Glutamatergic neuron (in vitro differentiated cells): Measurements from ENCODE around the gene ANO5. TPM values are rescaled to one million over a fixed set of nuclear protein-coding genes. Genes with fewer than 3 reads are reported as not detected.

Experiments
- DNase-seq: peaks from one replicate; pipeline ENCODE4 v3.0.0; 2022
- H3K27ac Mint-ChIP-seq: one replicate; pipeline ENCODE4 v1.8.0; 2020; ENCODE audit warnings: mild to moderate bottlenecking, mixed read lengths, inconsistent platforms; ENCODE audit not compliant: unreplicated experiment
- H3K27me3 Mint-ChIP-seq: one replicate; pipeline ENCODE4 v1.8.0; 2020; ENCODE audit warnings: mild to moderate bottlenecking, moderate library complexity, mixed read lengths, inconsistent platforms; ENCODE audit not compliant: unreplicated experiment
- H3K36me3 Mint-ChIP-seq: one replicate; pipeline ENCODE4 v1.8.0; 2020; ENCODE audit warnings: mild to moderate bottlenecking, mixed read lengths, inconsistent platforms; ENCODE audit not compliant: unreplicated experiment
- H3K4me1 Mint-ChIP-seq: one replicate; pipeline ENCODE4 v1.8.0; 2020; ENCODE audit warnings: mild to moderate bottlenecking, low read depth, mixed read lengths, inconsistent platforms; ENCODE audit not compliant: unreplicated experiment
- H3K4me3 Mint-ChIP-seq: one replicate; pipeline ENCODE4 v1.8.0; 2020; ENCODE audit warnings: mild to moderate bottlenecking, mixed read lengths, inconsistent platforms; ENCODE audit not compliant: unreplicated experiment
- H3K9me3 Mint-ChIP-seq: one replicate; pipeline ENCODE4 v1.8.0; 2020; ENCODE audit warnings: mild to moderate bottlenecking, moderate library complexity, mixed read lengths, inconsistent platforms; ENCODE audit not compliant: unreplicated experiment
- CTCF ChIP-seq: fragments of 200-600 bp; sonication (generic); IDR thresholded peaks from one replicate; pipeline ENCODE4 v1.5.0; 2021; ENCODE audit not compliant: partially characterized antibody, unreplicated experiment
- total RNA-seq: library from RNA; stranded (reverse); fragmentation: NEBNext Ultra II Directional; extraction: Animal tissue kit (Norgen Biotek cat#: 25700); gene quantifications from one replicate; pipeline ENCODE4 v1.2.1, GENCODE V29; 2021; ENCODE audit not compliant: unreplicated experiment

The ANO5 gene
- total RNA-seq, 1 donor from 2014 or later: 5.4 TPM

- no peak for DNase-seq
- peaks cover 3% of the 10 kb centered on the region for H3K9me3 Mint-ChIP-seq
- peaks cover 7% of the 10 kb centered on the region for H3K4me1 Mint-ChIP-seq
- H3K4me3 Mint-ChIP-seq: no peak overlapping the region
- peaks cover 6% of the 10 kb centered on the region for H3K27me3 Mint-ChIP-seq
- H3K36me3 Mint-ChIP-seq: no peaks in the 10 kb centered on the region
- no peak for TF ChIP-seq CTCF
- no peak overlapping the region for H3K27ac Mint-ChIP-seq
These were observed 4.5 kb downstream of the ANO5 start for GRCh38 chr11:22197139-22198005.

GRCh38 chr11:22199243-22199642 is 6.4 kb downstream of the ANO5 start:
- peaks cover 3% of the 10 kb centered on the region for H3K27me3 Mint-ChIP-seq
- no peaks in the 10 kb centered on the region for H3K36me3 Mint-ChIP-seq
- H3K4me3 Mint-ChIP-seq: no peak overlapping the region
- no peaks in the 10 kb centered on the region for H3K9me3 Mint-ChIP-seq
- no peak for TF ChIP-seq CTCF
- no peak overlapping the region for H3K27ac Mint-ChIP-seq
- peaks cover 4% of the 10 kb centered on the region for H3K4me1 Mint-ChIP-seq
- DNase-seq: no peak

DNA sequence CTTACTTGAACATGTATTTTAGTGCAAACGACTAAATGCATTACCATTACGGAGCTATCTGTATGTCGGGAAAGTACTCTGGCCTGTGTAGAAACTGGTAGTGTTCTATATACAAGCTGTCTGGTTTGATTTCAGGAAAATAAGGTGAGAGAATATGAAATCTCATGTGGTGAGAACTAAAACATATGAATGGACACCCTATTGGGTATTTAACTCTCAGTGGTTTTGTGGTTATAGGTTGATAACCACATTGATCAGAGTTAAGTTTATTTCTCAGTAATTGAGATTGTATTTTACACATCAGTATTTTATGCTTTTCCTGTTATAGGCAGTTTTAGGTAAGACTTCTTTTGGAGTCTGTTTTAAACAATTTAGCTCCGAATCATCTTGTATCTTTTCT is 10.4 kb downstream of the ANO5 start:
- TF ChIP-seq CTCF: no peak
- no peak for DNase-seq
- Mint-ChIP-seq H3K27ac (no peak overlapping the region), H3K36me3 (no peaks in the 10 kb centered on the region), H3K9me3 (no peaks in the 10 kb centered on the region), H3K4me3 (no peak overlapping the region), H3K4me1 (no peaks in the 10 kb centered on the region), H3K27me3 (no peaks in the 10 kb centered on the region)

GRCh38 chr11:22207162-22207561 is 14.3 kb downstream of the ANO5 start:
- H3K36me3 Mint-ChIP-seq: no peaks in the 10 kb centered on the region
- no peaks in the 10 kb centered on the region for H3K9me3 Mint-ChIP-seq

More at GRCh38 chr11:22207162-22207561, 14.3 kb downstream of the ANO5 start:
- no peaks in the 10 kb centered on the region for H3K4me1 Mint-ChIP-seq
- no peak overlapping the region for H3K4me3 Mint-ChIP-seq
- no peak overlapping the region for H3K27ac Mint-ChIP-seq
- no peaks in the 10 kb centered on the region for H3K27me3 Mint-ChIP-seq
- DNase-seq: no peak
- TF ChIP-seq CTCF: no peak
